NCI-H510A treated with DMSO at 0.1 percent for 48 hours (cell line): ENCODE results near the gene CDC42BPB.

Source experiments
- DNase-seq: peaks from one replicate; lab custom pipeline; 2025; lab: John Stamatoyannopoulos, UW

The CDC42BPB gene

GRCh38 chr14:102966681-102967505, 90.5 kb downstream of the CDC42BPB start:
- DNase-seq, result no peak

- DNase-seq, result no peak
Observed at GRCh38 chr14:102965971-102966655, 91.2 kb downstream of the CDC42BPB start.

GRCh38 chr14:102965282-102965681, 92.1 kb downstream of the CDC42BPB start:
- DNase-seq, result no peak

- DNase-seq, result no peak
Observed at GRCh38 chr14:102964152-102964730, 93.1 kb downstream of the CDC42BPB start.

- no peak for DNase-seq
Observed at GRCh38 chr14:102962111-102962627, 95.2 kb downstream of the CDC42BPB start.

GRCh38 chr14:102958461-102958860, 98.9 kb downstream of the CDC42BPB start:
- no peak for DNase-seq

- DNase-seq, result no peak
Observed at GRCh38 chr14:102957222-102957621, 100.1 kb downstream of the CDC42BPB start.

GRCh38 chr14:102955636-102956408, 101.5 kb downstream of the CDC42BPB start:
- no peak for DNase-seq

GRCh38 chr14:102954081-102954789, 103.1 kb downstream of the CDC42BPB start:
- DNase-seq, result no peak

GRCh38 chr14:102953100-102953499, 104.2 kb downstream of the CDC42BPB start:
- no peak for DNase-seq

GRCh38 chr14:102952276-102952675, 105.1 kb downstream of the CDC42BPB start:
- DNase-seq, result no peak

GRCh38 chr14:102951799-102952198, 105.5 kb downstream of the CDC42BPB start:
- no peak for DNase-seq

GRCh38 chr14:102951034-102951433, 106.3 kb downstream of the CDC42BPB start:
- no peak for DNase-seq

GRCh38 chr14:102949801-102950451, 107.4 kb downstream of the CDC42BPB start:
- no peak for DNase-seq

GRCh38 chr14:102949062-102949800, 108.1 kb downstream of the CDC42BPB start:
- peak; percentile 11 for DNase-seq

GRCh38 chr14:102948698-102949061, 108.7 kb downstream of the CDC42BPB start:
- no peak for DNase-seq

GRCh38 chr14:102947321-102948103, 109.8 kb downstream of the CDC42BPB start:
- no peak for DNase-seq

GRCh38 chr14:102945346-102946130, 111.8 kb downstream of the CDC42BPB start:
- DNase-seq, result no peak
